Hepatocyte (in vitro differentiated cells): ENCODE results near the gene EPB41L4B.

ENCODE experiments used
- EZH2 ChIP-seq: fragments of 200-600 bp; sonication (generic); IDR thresholded peaks from 2 replicates; pipeline ENCODE4 v1.6.1; 2016; ENCODE audit warnings: antibody characterized with exemption, mild to moderate bottlenecking, borderline replicate concordance
- EZH2phosphoT487 ChIP-seq: fragments of 200-600 bp; sonication (generic); IDR thresholded peaks from one replicate; pipeline ENCODE4 v1.6.1; 2018; ENCODE audit warnings: antibody characterized with exemption, mild to moderate bottlenecking, low read depth, moderate library complexity; ENCODE audit not compliant: unreplicated experiment, severe bottlenecking
- TF ChIP-seq, protein P1 (sequence below): fragments of 200-600 bp; sonication (generic); IDR thresholded peaks from 2 replicates; pipeline ENCODE4 v1.5.1; 2016; ENCODE audit warnings: antibody characterized with exemption, mild to moderate bottlenecking; ENCODE audit not compliant: poor library complexity

DNA sequence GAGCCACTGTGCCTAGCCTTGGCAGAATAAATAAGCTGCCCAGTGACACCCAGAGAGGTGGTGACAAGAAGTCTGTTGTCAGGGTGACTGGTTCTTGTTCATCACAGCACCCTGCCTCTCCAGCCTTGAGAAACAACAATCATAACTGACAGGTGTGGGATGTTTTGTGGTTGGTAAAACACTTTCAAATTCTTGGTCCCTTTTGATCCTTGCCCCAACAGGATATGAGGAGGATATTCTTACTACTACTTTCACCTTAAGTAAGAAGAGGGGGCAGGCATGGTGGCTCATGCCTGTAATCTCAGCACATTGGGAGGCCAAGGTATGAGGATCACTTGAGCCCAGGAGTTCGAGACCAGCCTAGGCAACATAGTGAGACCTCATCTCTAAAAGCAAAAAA, 139.6 kb downstream of the EPB41L4B start:
- TF ChIP-seq, protein P1, sequence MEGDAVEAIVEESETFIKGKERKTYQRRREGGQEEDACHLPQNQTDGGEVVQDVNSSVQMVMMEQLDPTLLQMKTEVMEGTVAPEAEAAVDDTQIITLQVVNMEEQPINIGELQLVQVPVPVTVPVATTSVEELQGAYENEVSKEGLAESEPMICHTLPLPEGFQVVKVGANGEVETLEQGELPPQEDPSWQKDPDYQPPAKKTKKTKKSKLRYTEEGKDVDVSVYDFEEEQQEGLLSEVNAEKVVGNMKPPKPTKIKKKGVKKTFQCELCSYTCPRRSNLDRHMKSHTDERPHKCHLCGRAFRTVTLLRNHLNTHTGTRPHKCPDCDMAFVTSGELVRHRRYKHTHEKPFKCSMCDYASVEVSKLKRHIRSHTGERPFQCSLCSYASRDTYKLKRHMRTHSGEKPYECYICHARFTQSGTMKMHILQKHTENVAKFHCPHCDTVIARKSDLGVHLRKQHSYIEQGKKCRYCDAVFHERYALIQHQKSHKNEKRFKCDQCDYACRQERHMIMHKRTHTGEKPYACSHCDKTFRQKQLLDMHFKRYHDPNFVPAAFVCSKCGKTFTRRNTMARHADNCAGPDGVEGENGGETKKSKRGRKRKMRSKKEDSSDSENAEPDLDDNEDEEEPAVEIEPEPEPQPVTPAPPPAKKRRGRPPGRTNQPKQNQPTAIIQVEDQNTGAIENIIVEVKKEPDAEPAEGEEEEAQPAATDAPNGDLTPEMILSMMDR: no peak
- no peak for TF ChIP-seq EZH2
- no peak for TF ChIP-seq EZH2phosphoT487
